HG03565 (cell line): Measurements from ENCODE around the gene HMCN1.

Experiments used
- ATAC-seq: cut with Tn5 transposase; IDR thresholded peaks from one replicate; pipeline ENCODE4 v1.9.1; 2021; ENCODE audit warnings: mild to moderate bottlenecking, moderate library complexity; ENCODE audit not compliant: unreplicated experiment

Gene HMCN1

DNA sequence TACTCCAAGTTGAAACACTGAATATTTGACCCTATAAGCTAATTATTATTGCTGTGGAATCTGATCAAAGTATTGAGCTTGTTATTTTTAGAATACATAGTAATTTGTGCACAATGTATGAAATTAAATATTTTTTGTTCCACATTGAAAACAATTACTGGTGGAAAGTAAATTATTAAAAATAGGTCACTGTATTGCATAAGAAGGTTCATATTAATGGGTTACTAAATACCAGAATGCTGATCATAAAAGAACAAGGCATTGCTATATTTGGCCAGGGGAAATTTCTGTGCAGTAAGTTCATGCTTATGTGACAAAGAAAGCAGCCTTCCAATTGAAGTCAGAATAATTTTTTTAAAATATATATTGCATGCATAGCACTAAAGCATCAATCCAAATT is 481.4 kb downstream of the HMCN1 start:
- no peak for ATAC-seq

DNA sequence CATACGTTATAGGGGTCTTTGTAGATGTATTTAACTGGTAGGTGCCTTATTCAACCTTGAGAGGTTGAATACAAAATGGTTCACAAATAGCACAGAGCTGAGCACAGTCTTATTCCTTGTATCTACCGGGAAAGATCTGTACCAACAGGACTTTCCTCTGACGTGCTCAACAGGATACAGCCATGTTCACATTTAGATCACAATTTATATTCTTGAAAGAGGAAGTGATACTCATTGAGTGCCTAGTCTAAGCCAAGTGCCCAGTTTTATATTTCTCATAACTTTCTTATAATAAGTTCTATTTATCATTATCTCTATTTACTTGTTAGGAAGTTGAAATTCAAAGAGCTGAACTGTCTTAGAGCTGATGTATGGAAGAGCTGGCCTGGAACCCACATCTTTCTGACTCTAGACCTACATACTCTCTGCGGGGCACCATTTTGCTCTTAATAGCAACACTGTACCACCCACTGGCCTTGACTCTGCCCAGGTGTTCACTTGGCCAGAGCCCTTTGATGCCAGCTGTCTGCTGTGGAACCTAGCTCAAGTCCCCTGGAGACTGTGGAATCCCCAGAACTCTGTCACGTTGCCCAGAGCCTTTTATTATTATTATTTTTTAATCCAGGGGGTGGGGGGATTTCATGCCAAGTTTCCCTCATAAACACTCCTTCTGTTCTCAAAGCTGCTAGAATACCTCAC is 484.6 kb downstream of the HMCN1 start:
- no peak for ATAC-seq

GRCh38 chr1:186220067-186220466 is 485.9 kb downstream of the HMCN1 start:
- no peak for ATAC-seq

DNA sequence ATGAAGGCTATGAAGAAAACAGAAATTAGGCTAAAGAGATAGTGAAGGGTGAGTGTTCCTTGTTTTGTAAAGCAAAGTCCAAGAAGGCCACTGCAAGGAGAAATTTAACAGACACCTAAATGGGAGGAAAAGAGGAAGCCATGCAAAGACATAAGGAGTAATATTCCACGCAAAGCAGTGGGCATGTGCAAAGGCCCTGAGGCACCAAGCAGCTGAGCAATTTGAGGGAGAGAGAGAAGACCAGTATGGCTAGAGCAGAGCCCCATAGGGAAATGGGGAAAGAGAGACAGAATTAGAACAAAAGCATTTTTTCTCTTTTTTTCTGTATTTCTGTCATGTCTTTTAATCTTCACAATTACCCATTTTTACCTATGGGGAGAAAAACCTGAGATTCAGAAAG is 486.7 kb downstream of the HMCN1 start:
- no peak for ATAC-seq

DNA sequence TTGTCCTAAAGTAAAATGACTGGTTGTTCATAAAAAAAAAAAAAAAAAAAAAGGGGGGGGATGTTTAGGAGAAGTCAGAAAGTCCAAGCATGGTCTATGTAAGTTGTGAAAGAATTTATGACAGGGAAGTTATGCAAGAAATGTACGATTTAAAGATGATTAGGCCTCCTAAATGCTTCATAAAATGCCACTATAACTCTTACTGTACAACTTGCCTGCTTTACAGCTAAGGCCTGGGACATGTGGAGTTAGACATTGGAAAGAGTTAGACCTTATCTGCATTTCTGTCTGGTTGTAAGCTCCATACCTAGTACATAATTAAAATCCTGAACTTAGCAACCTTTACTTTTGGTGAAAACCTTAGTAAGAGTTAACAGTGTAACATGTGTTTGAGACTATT is 490.9 kb downstream of the HMCN1 start:
- no peak for ATAC-seq

DNA sequence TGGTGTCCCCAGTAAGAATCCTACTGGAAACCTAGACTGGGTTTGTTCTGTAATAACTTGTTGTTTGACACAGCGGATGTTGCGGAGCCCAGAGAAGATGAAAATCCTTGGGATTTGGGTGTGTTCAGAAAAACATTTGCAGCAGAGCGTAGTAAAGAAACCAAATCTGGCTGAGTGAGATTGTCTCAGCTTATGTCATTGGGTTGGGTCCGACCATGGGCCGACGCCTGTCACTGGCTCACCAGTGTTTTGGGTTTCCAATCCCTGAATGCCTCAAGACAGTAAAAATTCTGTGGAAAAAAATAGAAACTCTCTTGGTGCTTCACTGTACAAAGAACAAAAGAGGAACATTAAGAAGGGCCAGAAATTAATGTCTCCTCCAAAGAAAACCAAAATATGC is 494.6 kb downstream of the HMCN1 start:
- ATAC-seq = no peak

DNA sequence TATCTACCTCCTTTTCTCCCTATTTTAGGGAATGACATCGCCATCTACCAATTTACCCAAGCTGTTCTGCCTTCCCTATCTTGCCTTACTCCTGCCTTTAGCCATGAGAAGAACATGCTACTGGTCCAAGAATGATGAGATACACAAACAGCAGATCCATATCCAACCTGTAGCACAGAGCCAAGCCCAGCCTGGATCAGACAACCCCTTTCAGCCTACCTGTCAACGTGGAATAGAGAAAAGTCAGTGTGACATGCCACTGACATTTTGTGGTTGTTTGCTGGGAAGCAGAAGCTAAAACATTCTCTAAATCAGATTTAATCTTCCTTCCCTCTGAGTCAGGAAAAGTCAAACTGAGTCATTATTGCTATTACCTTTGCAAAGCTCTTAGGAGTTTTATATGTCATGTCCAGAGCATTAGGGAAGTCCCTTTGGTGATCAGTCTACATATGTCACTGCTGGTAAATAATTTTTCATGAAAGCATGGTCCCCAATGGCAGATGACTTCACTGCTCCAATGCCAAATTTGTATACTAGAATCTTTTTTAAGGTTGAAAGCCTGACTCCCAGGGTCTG is 497.8 kb downstream of the HMCN1 start:
- ATAC-seq = no peak

DNA sequence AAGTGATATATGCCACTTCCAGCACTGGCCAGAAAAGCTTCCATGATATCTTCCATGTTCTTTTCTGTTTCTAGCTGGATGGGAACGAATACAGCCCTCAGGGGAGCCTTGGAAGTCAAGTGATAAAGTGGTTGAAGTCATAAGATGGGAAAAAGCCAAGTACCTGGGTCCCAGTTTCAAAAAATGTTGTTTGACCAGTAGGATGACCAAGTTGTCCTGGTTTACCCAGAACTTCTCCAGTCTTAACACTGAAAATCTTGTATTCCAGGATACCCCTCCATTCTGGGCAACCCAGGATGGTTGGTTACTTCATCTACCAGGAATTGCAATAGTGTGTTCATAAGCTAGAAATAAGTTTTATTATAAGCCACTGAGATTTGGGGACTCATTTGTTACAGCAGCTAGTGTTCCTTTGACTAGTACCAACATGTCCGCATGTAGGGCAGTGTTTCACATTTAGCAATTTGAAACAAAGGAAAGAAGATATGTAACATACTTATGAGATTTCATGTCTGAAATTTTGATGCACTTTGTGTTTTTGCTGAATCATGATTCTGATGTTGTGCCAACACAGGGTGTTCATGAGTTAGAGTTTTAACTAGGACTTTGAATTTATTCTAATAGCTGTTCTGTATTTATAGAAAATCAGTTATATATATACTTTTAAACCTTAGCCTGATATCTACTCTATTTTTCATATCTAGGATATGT is 500.9 kb downstream of the HMCN1 start:
- no peak for ATAC-seq

DNA sequence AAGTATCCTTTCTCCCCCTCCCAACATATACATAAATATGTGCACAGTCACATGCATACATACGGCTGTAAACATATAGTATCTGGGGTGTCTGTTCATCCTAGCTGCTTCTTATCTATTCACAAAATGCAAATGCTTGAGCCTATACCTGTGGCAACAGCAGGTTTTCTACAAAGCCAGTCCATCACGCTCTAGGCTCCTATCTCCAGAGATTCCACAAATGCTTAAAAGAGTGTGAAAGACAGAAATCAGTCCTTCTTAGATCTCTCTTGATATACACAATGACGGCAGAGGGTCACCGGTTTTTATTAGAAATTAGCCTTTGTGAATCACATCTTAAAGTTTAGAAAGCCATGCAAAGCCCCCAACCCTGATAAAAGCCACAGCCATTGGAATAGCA is 501.5 kb downstream of the HMCN1 start:
- no peak for ATAC-seq

- no peak for ATAC-seq
Measured at GRCh38 chr1:186236921-186237320, 502.7 kb downstream of the HMCN1 start.

GRCh38 chr1:186239171-186239570 is 505.0 kb downstream of the HMCN1 start:
- ATAC-seq = no peak

DNA sequence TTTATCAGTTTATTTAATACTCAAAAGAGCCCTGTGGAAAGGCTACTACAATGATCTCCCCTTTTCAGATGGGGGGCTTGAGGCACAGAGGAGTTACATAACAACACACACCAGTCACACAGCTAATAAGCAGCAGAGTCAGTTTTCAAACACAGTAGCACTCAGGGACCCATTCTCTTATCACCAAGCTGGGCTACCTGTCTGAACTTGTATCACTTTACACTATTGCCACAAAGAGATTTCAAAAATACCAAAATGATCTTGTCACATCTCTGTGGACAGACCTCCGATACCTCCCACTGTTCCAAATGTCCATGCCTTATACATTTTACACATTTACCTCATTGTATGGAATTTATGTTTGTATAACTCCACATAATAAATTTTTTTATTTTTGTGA is 506.2 kb downstream of the HMCN1 start:
- ATAC-seq = no peak
